GM19397 (cell line): Measurements from ENCODE around the gene ECHS1.
"Not testable (repeated sequence)": the region's sequence is repeated elsewhere in the genome, so short reads cannot be mapped to it uniquely, and the experiment has no call there.

ENCODE experiments used
- ATAC-seq: cut with Tn5 transposase; IDR thresholded peaks from one replicate; pipeline ENCODE4 v1.9.1; 2021; ENCODE audit warnings: mild to moderate bottlenecking, moderate library complexity; ENCODE audit not compliant: unreplicated experiment

Gene ECHS1

GRCh38 chr10:133326745-133327650 is 46.2 kb downstream of the ECHS1 start:
- ATAC-seq = no peak

GRCh38 chr10:133326223-133326551 is 47.0 kb downstream of the ECHS1 start:
- no peak for ATAC-seq

GRCh38 chr10:133325440-133326222 is 47.5 kb downstream of the ECHS1 start:
- no peak for ATAC-seq

- ATAC-seq = no peak
These were observed 48.3 kb downstream of the ECHS1 start for GRCh38 chr10:133324857-133325260.

- ATAC-seq = no peak
These were observed 48.9 kb downstream of the ECHS1 start for GRCh38 chr10:133324198-133324792.

GRCh38 chr10:133322064-133322709 is 51.0 kb downstream of the ECHS1 start:
- not testable (repeated sequence) for ATAC-seq

- ATAC-seq = not testable (repeated sequence)
These were observed 52.2 kb downstream of the ECHS1 start for GRCh38 chr10:133320852-133321422.

GRCh38 chr10:133318494-133319127 is 54.5 kb downstream of the ECHS1 start:
- ATAC-seq = peak; percentile 69

GRCh38 chr10:133316732-133317131 is 56.4 kb downstream of the ECHS1 start:
- ATAC-seq = no peak

GRCh38 chr10:133316266-133316665 is 56.9 kb downstream of the ECHS1 start:
- ATAC-seq = no peak

GRCh38 chr10:133315847-133316246 is 57.3 kb downstream of the ECHS1 start:
- no peak for ATAC-seq

- ATAC-seq = no peak
These were observed 58.2 kb downstream of the ECHS1 start for GRCh38 chr10:133314911-133315310.

GRCh38 chr10:133313192-133313591 is 60.0 kb downstream of the ECHS1 start:
- no peak for ATAC-seq

GRCh38 chr10:133312769-133313145 is 60.4 kb downstream of the ECHS1 start:
- ATAC-seq = no peak
